Inflammatory macrophage treated with lipopolysaccharide for 1 hour (primary cell): ENCODE results near the gene B3GAT3.
"Not testable (repeated sequence)": the region's sequence is repeated elsewhere in the genome, so short reads cannot be mapped to it uniquely, and the experiment has no call there.

ENCODE experiments used
- DNase-seq, 2 donors: peaks; one replicate each; pipeline ENCODE4 v3.0.0-alpha.2; 2020 to 2022

The B3GAT3 gene

DNA sequence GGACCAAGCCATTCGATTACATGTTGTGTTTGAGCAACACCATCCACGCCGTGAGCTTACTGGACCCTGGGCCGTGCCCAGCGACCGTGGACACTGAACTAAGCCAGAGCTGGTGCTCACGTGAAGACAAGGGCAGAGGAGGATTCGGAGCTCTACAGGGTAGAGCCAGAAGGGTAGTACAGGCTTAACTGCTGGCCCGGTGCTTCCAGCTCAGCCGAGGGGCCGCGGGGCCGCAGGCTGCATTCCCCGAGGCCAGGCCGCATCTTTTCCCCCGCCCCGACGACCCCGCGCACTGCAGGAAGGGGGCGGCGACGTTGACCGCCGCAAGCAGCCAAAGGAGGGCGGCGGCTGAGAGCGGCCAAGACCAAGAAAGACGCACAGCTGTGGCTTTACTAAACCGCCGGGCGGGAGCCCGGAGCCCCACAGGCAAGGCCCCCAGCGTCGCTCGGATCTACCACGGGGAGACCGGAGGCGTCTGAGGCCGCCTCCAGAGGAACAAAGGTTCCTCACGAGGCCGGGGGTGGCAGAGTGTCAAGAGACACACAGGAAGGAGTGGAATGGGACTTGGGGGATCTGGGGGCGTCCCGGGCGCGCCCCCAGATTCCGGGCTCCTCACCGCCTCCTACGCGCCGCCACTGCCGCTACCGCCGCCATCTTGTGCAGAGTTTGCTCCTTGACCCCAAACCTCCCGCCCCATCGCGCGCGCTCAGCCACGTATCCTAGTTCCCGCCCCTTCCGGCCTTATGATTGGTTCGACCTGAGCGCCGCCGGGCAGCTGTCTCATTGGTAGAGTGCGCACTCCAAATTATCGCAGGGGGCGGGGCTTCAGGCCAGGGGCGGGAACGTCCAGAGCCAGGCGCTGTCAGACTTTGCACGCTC is 24.4 kb upstream of the B3GAT3 start, which contains the start of gene GANAB:
Gene GANAB, minus strand, starts transcription at position 668 of the 879 bp plus-strand sequence. Its CDS starts 14 bp downstream, at position 654.
- DNase-seq = peak; percentile 98 to 99

DNA sequence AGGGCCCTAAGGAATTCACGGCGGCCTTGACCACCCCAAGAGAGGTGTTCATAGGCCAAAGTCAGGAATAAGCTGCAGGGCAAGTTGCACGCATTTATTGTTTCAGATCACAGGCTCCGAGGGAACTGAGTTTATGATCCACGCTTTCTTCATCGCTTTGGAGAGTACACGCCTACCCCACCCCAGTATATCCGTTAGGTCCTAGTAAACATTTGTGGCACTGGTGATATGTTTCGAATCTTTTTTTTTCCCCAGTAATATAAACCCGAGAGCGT is 23.8 kb upstream of the B3GAT3 start:
- peak in 1 of 2 donors; percentile 19 for DNase-seq

DNA sequence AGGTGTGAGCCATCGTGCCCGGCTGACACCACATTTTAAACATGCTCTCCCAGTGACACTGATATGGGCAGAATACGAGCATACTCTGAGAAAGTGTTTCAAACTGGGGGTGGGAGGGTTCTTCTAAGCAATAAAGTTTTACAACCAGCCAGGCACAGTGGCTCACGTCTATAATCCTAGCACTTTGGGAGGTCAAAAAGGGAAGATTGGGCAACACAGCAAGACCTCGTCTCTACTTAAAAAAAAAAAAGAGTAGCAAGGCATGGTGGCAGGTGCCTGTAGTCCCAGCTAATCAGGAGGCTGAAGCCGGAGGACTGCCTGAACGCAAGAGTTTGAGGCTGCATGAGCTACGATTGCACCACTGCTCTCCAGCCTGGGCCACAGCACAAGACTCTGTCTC is 22.4 kb upstream of the B3GAT3 start:
- DNase-seq = no peak

DNA sequence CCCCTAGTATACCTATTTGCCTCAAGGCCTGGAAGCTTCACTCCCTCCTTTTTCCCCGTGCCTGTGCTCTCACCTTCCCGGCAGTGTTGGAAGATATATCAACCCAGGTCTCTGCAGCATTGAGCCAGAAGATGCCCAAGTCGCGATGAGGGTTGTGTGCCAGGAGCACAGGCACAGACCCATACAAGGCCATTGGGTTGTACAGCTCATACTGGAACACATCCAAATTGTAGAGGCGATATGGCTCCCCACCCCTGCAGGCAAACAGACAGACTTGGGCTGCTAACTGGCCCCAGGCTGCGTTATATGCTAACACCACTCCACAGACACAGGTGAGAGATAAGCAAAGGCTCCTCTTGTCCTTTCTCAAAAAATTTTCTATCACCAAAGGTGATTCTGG is 10.7 kb upstream of the B3GAT3 start:
- no peak for DNase-seq

DNA sequence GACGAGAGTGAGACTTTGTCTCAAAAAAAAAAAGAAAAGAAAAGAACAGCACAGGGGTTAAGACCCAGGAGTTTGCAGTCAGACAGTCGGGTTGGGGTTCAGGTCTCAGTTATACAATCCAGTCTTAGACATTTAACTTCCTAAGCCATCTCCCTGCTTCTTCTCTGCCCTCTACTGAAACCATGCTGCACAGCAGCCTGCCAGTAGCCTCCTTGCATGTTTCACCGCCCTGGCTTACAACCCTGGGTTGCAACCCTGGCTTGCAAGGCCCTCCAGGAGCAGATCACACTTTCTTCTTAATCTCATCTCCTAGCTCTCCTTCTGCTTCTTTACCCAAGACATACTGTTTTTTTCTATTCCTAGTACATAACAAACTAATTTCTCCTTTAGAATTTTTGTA is 5.9 kb upstream of the B3GAT3 start:
- peak in 1 of 2 donors; percentile 14 for DNase-seq

DNA sequence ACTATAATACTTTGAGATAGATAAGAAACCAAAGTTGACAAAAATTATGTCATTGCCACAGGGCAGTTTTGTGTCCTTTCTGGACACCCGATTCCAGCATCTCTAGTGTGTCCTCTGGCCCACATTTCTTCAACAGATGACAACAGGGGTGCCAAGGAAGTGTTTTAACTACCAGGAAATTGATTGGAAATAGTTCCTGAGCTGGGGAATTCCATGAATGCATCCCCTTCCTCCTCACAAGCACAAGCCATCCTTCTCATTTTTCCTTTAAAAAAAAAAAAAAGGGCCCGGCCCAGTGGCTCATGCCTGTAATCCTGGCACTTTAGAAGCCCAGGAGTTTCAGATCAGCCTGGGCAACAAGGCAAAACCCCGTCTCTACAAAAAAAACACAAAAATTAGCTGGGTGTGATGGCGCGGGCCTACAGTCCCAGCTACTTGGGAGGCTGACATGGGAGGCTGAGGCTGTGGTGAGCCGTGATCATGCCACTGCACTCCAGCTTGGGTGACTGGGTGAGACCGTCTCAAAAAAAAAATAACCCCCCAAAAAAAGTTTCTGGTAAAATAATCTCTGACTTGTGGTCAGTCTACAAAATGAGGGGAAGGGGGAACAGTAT is 797 bp upstream of the B3GAT3 start:
- no peak for DNase-seq

DNA sequence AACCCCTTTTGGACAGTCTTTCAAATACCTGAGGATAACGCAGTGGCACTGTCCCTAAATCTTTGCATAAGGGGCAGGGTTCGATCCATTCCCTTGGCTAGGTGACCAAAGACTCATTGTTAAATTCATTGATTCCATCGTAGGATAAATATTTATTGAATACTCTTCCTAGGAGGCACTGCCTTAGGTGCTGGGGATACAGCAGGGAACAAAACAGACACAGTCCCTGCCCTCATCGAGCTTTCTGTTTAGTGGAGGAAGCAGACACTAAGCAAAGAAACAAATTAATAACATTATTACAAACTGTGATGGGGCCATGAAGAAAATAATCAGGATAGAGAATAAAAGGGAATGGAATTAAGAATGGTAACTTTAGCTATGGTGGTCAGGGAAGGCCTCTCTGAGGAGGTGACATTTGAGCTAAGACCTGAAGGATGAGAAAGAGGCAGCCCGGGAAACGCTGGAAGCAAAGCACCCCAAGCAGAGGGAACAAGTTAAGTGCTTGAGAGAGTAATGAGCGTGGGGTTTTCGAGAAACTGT is 689 bp downstream of the B3GAT3 start:
- no peak for DNase-seq

DNA sequence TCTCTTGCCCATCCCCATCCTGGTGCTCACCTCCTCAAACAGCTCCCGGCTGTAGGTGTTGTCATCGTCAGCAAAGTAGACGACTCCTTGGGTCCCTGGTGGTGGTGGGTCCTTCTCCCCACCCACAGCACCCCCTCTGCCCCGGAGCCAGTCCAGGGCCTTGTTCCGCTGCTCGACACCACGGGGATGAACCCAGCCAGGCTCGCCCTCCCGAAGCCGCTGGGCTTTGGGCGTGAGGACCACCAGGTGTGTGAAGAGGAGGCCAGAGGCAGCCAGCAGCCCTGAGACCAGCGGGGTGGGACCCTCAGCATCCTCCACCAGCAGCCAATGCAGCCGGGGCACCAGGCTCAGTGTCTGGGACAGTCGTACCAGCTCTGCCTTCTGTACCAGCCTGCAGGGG is 4.8 kb downstream of the B3GAT3 start:
- not testable (repeated sequence) for DNase-seq

DNA sequence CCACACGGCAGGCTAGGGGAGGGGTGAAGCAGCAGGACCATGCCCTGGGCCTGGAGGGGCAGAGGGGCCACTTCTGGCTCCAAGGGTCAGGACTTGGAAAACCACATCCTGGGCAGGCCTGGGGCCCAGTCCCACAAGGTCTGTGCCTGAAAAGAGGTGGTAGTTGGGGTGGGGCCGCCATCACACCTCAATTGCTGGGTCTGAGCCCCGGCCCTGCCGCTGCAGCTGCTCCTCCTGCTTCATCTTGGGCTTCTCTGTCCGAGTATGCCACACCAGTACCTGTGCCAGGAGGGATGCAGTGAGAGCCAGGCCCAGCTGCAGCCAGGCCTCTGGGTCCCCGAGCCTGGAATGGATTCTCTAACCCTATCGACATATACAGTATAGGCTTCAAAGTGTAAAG is 6.3 kb downstream of the B3GAT3 start:
- no peak for DNase-seq

DNA sequence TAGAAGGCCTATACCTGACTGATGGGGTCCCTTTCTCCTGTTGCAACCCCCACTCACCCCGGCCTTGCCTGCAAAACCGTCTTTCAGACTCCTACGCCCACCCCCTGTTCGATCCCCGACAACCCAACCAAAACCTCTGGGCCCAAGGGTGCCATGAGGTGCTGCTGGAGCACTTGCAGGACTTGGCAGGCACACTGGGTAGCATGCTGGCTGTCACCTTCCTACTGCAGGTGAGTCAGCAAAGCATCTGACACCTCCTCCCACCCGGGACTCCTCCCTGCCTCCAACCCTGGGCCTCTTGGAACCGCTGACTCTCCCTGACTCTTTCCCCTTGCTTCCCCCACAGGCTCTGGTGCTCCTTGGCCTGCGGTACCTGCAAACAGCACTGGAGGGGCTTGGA is 7.5 kb downstream of the B3GAT3 start:
- no peak for DNase-seq

DNA sequence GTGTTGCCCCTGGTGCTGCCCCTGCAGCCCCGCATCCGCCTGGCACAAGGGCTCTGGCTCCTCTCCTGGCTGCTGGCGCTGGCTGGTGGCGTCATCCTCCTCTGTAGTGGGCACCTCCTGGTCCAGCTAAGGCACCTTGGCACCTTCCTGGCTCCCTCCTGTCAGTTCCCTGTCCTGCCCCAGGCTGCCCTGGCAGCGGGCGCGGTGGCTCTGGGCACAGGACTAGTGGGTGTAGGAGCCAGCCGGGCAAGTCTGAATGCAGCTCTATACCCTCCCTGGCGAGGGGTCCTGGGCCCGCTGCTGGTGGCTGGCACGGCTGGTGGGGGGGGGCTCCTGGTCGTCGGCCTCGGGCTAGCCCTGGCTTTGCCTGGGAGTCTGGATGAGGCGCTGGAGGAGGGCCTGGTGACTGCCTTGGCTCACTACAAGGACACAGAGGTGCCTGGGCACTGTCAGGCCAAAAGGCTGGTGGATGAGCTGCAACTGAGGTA is 8.5 kb downstream of the B3GAT3 start:
- DNase-seq = no peak

DNA sequence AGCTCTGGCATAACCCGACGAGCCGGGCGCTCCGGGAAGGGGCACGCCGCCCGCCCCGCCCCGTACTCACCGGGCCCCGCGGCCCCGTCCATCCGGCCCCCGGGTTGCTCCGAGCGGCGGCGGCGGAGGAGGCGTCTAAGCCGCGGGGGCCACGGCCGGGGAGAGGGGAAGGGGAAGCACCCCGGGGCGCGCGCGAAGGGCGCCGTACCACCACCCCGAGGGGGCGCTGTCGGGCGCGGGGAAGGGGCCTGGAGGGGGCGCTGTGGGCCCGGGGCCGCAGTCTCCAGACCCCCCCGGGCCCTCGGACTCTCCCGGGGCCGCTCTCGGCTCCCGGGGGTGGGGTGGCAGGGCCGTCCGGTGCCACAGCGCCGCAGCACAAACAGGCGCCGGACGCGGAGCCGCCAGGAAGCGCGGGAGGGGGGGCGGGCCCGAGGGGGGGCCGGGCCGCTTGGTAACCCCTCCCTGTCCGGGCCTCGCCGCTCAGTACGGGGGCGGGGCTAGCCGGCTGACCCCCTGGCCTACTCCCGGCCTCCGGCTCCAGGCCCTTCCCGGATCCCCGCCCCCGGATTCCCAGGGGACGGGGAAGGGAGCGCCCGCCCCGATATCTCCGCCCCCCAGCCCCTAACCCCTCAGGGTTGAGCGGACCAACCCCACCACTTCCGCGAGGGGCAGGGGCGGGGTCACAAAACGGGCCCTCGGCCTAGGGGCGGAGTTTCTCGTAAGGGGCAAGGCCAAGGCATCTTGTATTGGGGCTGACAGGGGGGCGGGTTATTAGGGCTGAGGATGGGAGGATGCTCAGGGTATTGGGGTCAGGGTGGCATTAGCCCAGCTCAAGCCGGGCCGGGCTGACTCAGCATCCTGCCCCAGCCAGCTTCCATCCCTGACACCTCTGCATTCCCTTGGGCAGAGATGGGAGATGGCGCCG is 9.2 kb downstream of the B3GAT3 start, which contains the start of the genes EML3 and ROM1:
Gene EML3, minus strand, starts transcription at position 410 of the 925 bp plus-strand sequence. Its CDS starts 318 bp downstream, at position 92.
Gene ROM1, plus strand, starts transcription at position 892 of the 925 bp plus-strand sequence. Its CDS starts 25 bp downstream, at position 917.
- DNase-seq = peak; percentile 68 to 80

DNA sequence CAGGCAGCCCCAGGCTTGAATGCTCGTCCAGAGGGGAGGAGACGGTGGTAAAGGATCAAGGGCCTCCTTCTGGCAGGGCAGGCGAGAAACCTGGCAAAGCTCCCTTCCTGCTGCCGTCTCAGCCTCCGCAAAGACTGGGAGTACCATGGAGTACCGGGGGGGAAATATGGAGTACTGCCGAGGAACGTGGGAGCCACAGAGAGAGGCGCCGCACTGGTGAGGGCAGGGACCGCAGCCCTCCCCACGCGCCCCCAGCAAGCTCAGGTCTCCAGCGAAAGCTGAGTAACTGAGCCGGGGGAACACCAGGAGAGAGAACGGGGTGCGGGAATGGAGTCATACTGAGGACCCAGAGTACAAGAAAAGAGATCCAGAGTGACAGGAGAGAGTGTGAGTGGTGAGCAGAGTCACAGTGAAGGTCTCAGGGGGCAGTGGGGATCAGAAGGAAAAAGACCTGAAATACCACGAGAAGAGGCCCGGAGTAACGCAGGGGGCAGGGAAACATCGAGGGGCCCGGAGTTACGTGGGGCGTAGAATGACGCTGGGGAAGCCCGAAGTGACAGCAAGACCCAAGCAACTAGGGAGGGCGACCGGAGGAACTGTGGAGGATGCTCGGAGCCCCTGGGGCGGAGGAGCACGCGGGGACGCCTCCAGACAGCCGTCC is 10.0 kb downstream of the B3GAT3 start:
- peak; percentile 55 to 67 for DNase-seq

DNA sequence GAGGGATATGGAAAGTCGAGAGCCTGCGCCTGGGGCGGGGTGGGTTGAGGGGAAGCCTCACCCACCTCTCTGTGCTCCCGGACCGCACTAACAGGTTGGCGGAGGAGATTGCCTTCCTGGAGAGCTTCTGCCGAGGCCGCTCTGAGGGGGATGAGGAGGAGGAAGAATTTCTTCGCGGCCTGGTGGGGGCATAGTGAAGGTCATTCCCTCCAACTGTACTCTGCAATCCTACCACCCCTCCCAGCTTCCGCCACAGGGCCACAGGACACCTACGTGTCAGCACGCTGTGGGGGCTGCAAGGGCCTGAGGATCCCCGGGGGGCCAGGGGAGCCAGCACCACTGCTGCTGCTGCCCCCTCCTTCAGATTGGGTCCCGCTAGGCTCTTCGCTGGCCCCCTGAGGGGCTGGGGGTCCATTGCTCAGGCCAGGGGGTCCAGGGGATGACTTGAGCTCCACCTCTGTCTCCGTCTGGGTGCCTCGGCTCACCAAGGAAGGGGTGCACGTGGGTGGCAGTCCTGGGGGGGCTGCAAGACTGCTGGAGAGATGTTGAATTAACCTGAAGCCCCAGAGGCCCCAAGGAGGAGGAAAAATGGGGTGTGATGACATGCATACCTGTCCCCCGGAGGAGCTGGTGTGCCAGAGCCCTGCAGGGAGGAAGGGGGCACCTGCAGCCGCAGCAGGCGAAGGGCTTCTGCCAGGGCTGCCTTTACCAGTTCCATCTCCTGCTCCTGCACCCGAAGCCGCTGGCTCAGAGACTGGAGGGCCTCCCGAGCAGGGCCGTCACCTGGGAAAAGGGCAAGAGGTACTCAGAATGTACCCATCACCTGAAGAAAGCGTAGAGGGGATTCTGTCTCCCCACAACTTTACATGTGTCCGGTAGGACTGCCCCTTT is 10.7 kb downstream of the B3GAT3 start:
- DNase-seq = no peak

DNA sequence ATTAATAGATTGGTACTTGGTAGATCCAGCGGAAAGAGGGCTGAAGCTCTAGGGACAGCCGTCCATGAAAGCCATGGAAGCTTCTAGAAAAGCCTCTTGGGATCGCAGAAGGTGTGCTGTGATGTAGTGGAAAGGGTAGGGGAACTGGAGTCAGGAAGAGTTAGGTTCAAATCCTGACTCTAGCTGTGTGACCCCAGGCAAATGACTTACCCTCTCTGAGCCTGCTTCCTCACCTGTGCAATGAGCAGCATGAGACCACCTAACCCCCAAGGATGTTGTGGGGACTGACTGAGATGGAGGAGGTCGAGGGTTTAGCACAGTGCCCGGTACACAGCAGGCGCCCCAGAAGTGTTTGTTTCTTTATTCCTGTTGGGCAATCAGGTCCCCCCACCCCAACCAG is 11.4 kb downstream of the B3GAT3 start:
- no peak for DNase-seq

DNA sequence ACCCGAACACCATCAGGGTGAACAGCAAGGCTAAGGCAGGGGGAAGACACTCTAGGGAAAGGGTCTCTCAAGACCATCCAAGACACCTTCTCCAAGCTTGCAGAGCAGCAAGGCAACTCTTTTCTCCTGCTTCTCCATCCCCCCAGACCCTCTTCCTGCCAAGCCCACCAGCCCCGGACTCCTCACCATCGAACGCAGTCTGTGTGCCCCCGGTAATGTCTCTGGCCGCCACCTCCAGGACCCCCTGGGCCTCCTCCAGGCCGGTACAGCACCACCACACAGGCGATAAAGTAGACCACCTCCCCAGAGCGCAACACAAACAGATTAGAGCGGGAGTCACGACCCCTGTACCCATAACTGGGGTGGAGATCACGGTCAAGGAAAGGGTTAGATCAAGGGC is 13.0 kb downstream of the B3GAT3 start:
- no peak for DNase-seq

DNA sequence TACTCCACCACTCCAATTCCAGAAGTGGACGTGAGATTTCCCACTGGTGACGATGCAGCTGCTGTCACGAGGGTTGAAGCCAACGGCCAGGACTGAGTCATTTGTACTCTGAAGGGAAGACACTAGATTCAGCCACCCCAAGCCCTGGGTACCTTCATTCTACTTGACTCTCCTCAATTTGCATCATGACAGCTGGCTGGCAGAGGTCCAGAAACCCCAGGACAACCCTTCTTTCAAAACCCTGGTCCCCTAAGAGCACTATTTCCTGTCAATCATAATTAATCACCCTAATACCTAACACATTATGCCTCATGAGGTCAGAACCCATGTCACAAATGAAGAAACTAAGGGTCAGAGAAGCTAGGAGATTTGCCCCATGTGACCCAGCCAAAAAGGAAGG is 14.1 kb downstream of the B3GAT3 start:
- DNase-seq = peak; percentile 59 to 64

DNA sequence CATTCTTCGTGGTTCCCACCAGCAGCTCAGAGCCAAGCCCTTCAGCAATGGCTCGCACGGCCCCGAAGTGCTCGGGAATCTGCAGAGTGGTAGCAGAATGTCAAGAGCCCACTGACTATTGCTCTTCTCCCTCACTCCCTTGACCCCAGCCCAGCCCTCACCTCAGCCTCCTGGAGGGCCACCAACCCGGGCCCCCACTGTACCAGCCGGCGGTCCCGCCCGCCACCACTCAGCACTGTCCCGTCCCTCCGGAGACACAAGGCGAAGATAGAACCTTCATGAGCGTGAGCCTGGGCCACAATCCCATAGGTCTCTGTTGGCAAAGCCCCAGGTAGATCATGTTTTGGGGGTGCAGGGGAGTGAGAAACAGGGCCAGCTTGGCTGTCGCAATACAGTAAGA is 15.9 kb downstream of the B3GAT3 start:
- DNase-seq = no peak

DNA sequence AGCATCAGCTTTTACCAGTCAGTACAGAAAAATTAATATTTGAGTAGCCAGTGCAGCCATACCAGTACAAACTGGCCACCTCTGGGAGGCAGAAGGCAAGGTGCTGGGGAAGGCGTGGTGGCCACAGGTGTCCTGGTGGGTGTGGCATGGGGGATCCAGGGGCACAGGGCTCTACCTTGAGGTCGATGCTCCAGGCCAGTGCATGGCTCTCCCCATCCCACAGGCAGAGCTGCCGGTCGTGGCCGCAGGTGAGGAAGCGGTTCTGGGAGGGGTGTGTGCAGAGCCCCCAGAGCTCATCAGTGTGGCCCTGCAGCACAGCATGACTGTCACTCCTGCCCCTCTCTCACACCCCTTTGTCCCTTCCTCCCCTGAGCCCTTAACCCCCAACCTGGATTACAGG is 16.3 kb downstream of the B3GAT3 start:
- DNase-seq = no peak

DNA sequence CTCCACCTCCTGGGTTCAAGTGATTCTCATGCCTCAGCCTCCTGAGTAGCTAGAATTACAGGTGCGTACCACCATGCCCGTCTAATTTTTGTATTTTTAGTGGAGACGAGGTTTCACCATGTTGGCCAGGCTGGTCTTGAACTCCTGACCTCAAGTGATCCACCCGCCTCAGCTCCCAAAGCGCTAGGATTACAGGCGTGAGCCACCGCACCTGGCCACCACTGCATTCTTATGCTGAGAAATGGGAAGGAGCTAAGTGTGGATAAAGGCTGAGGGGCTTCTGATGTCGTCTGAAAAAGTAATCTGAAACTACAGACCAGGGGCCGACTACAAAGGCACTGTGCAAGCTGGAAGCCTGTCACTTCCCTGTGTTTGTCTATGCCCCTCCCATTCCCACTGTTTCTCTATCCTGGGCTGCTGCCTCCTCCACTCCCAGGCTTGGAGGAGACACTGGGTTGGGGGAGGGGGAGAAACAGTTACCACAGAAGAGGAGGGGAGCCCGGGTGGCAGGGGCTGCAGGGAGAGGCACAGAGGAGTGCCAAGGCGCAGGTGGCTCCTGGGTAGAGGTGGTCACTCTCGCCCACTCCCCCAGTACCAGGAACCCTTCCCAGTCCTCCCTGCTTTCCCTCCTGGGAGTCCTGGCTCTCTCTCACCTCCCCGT is 17.2 kb downstream of the B3GAT3 start:
- DNase-seq = no peak
